GM18868 (cell line): ENCODE measurements around the gene CCDC181.
A peak's percentile ranks its signal among the peaks of the same experiment; 100 is the strongest.
"Not testable (repeated sequence)": the region's sequence is repeated elsewhere in the genome, so short reads cannot be mapped to it uniquely, and the experiment has no call there.

ENCODE experiments used
- ATAC-seq: cut with Tn5 transposase; IDR thresholded peaks from one replicate; pipeline ENCODE4 v1.9.1; 2021; ENCODE audit warnings: mild to moderate bottlenecking, moderate library complexity; ENCODE audit not compliant: unreplicated experiment

Gene CCDC181

GRCh38 chr1:169402578-169402977, 24.7 kb downstream of the CCDC181 start:
- not testable (repeated sequence) for ATAC-seq

- ATAC-seq, result no peak
These were observed 31.3 kb downstream of the CCDC181 start for GRCh38 chr1:169395955-169396354.

GRCh38 chr1:169392406-169392805, 34.9 kb downstream of the CCDC181 start:
- no peak for ATAC-seq

GRCh38 chr1:169390303-169390702, 37.0 kb downstream of the CCDC181 start:
- ATAC-seq, result peak; percentile 85

GRCh38 chr1:169387399-169387798, 39.9 kb downstream of the CCDC181 start:
- no peak for ATAC-seq

GRCh38 chr1:169383449-169383848, 43.8 kb downstream of the CCDC181 start:
- ATAC-seq, result no peak

GRCh38 chr1:169381162-169381561, 46.1 kb downstream of the CCDC181 start:
- no peak for ATAC-seq

- ATAC-seq, result no peak
These were observed 55.9 kb downstream of the CCDC181 start for GRCh38 chr1:169371404-169371803.

- ATAC-seq, result no peak
These were observed 58.9 kb downstream of the CCDC181 start for GRCh38 chr1:169368406-169368769.

GRCh38 chr1:169367686-169368405, 59.4 kb downstream of the CCDC181 start, which contains the start of the genes BLZF1 and NME7:
TSS of gene BLZF1 (plus strand) at chr1:169368195. CDS start at chr1:169369523, 1,328 bp downstream.
TSS of gene NME7 (minus strand) at chr1:169367797. CDS start at chr1:169367710, 87 bp downstream.
- ATAC-seq, result peak; percentile 95

GRCh38 chr1:169367096-169367685, 60.1 kb downstream of the CCDC181 start:
- ATAC-seq, result no peak

GRCh38 chr1:169364948-169365347, 62.3 kb downstream of the CCDC181 start:
- no peak for ATAC-seq

- ATAC-seq, result peak; percentile 49
These were observed 64.1 kb downstream of the CCDC181 start for GRCh38 chr1:169363046-169363730.

GRCh38 chr1:169361281-169361680, 66.0 kb downstream of the CCDC181 start:
- ATAC-seq, result no peak

- ATAC-seq, result no peak
These were observed 66.9 kb downstream of the CCDC181 start for GRCh38 chr1:169360415-169360814.

GRCh38 chr1:169348383-169349036, 78.8 kb downstream of the CCDC181 start:
- no peak for ATAC-seq

GRCh38 chr1:169347688-169348382, 79.4 kb downstream of the CCDC181 start:
- ATAC-seq, result no peak

- no peak for ATAC-seq
These were observed 81.2 kb downstream of the CCDC181 start for GRCh38 chr1:169346036-169346589.

GRCh38 chr1:169345511-169345910, 81.8 kb downstream of the CCDC181 start:
- no peak for ATAC-seq
